DND-41 (cell line): ENCODE results near the gene SF3B6.

Experiments used
- ATAC-seq: fragments of 200-7000 bp; cut with Tn5 transposase; 3 replicates; pipeline ENCODE4 v1.9.1; 2021; ENCODE audit warnings: low read depth; ENCODE audit not compliant: insufficient read depth
- DNase-seq: peaks from one replicate; pipeline ENCODE4 v3.0.0-alpha.2; 2020
- H2AFZ ChIP-seq: 2 replicates; pipeline ENCODE4 v1.6.0; 2012; ENCODE audit warnings: low read depth, low read length
- H3K27ac ChIP-seq: 2 replicates; pipeline ENCODE4 v1.5.1; 2012; ENCODE audit warnings: low read length, inconsistent platforms
- H3K27me3 ChIP-seq: fragments of 200-600 bp; sonication (generic); 2 replicates; pipeline ENCODE4 v1.6.0; 2012; ENCODE audit warnings: low read length, mild to moderate bottlenecking, inconsistent platforms; ENCODE audit not compliant: insufficient read depth, poor library complexity
- H3K36me3 ChIP-seq: 2 replicates; pipeline ENCODE4 v1.5.1; 2012; ENCODE audit warnings: low read length, inconsistent platforms; ENCODE audit not compliant: insufficient read depth
- H3K4me1 ChIP-seq: 2 replicates; pipeline ENCODE4 v1.5.1; 2012; ENCODE audit warnings: mild to moderate bottlenecking, low read length; ENCODE audit not compliant: insufficient read depth
- H3K4me2 ChIP-seq: 2 replicates; pipeline ENCODE4 v1.6.0; 2012; ENCODE audit warnings: mild to moderate bottlenecking, moderate library complexity, low read length, inconsistent platforms; ENCODE audit not compliant: insufficient read depth
- H3K4me3 ChIP-seq, 2 experiments: fragments of 200-600 bp in 1 of 2; shearing (Covaris generic) in 1 of 2; 2 replicates each; pipeline ENCODE4 v1.5.1; 2012 to 2016; ENCODE audit warnings: inconsistent platforms in 2 of 2, low read length in 2 of 2, mild to moderate bottlenecking in 2 of 2, low read depth in 1 of 2, moderate library complexity in 1 of 2
- H3K79me2 ChIP-seq: 2 replicates; pipeline ENCODE4 v1.6.0; 2012; ENCODE audit warnings: low read length, inconsistent platforms; ENCODE audit not compliant: insufficient read depth
- H3K9ac ChIP-seq: 2 replicates; pipeline ENCODE4 v1.6.0; 2012; ENCODE audit warnings: low read depth, mild to moderate bottlenecking, inconsistent platforms, low read length, moderate library complexity
- H3K9me3 ChIP-seq: 2 replicates; pipeline ENCODE4 v1.5.1; 2012; ENCODE audit warnings: low read length, moderate library complexity, mild to moderate bottlenecking, inconsistent platforms; ENCODE audit not compliant: insufficient read depth, severe bottlenecking
- H4K20me1 ChIP-seq: 2 replicates; pipeline ENCODE4 v1.6.0; 2012; ENCODE audit warnings: low read length; ENCODE audit not compliant: insufficient read depth
- EZH2 ChIP-seq: IDR thresholded peaks from 3 replicates; pipeline ENCODE4 v1.6.1; 2012; ENCODE audit warnings: borderline replicate concordance, low read depth, mild to moderate bottlenecking, moderate library complexity, low read length, inconsistent platforms; ENCODE audit not compliant: severe bottlenecking
- TF ChIP-seq, protein P1 (sequence below): IDR thresholded peaks from 2 replicates; pipeline ENCODE4 v1.5.1; 2012; ENCODE audit warnings: borderline replicate concordance, low read length, moderate library complexity, mild to moderate bottlenecking; ENCODE audit not compliant: poor library complexity, severe bottlenecking; ENCODE audit errors: extremely low read depth

SF3B6 gene

GRCh38 chr2:24076849-24077534 is 866 bp upstream of the SF3B6 start:
- DNase-seq = peak; percentile 15
- TF ChIP-seq, protein P1, sequence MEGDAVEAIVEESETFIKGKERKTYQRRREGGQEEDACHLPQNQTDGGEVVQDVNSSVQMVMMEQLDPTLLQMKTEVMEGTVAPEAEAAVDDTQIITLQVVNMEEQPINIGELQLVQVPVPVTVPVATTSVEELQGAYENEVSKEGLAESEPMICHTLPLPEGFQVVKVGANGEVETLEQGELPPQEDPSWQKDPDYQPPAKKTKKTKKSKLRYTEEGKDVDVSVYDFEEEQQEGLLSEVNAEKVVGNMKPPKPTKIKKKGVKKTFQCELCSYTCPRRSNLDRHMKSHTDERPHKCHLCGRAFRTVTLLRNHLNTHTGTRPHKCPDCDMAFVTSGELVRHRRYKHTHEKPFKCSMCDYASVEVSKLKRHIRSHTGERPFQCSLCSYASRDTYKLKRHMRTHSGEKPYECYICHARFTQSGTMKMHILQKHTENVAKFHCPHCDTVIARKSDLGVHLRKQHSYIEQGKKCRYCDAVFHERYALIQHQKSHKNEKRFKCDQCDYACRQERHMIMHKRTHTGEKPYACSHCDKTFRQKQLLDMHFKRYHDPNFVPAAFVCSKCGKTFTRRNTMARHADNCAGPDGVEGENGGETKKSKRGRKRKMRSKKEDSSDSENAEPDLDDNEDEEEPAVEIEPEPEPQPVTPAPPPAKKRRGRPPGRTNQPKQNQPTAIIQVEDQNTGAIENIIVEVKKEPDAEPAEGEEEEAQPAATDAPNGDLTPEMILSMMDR = no peak
- TF ChIP-seq EZH2 = no peak
- H2AFZ ChIP-seq = peak overlapping the region; percentile 98

DNA sequence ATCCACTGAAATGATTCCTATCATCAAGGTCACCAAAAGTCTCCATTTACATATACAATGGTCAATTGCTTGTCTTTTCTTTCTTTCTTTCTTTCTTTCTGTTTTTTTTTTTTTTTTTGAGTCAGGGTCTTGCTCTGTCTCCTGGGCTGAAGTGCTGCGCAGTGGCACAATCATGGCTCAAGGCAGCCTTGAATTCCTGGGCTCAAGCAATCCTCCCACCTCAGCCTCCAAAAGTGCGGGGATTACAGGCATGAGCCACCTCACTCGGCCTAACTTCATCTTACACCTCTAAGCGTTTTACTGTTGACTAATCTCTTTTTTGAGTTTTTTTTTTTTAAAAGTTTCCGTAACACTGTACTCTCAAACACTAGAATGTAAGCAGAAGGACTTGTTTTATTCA is 867 bp downstream of the SF3B6 start:
- peaks cover 3% of the 10 kb centered on the region; the same call in 1 of the 2 replicates for H4K20me1 ChIP-seq
- peaks cover 31% of the 10 kb centered on the region for H3K36me3 ChIP-seq
- H3K27me3 ChIP-seq = no peaks in the 10 kb centered on the region
- peak overlapping the region; percentile 81 for H3K9ac ChIP-seq
- H3K4me2 ChIP-seq = peak overlapping the region; percentile 78
- no peak overlapping the region; the same call in 1 of the 2 replicates for H2AFZ ChIP-seq
- H3K9me3 ChIP-seq = no peaks in the 10 kb centered on the region
- peak overlapping the region; percentile 91 to 96 for H3K4me3 ChIP-seq
- H3K79me2 ChIP-seq = peaks cover 52% of the 10 kb centered on the region
- H3K27ac ChIP-seq = peak overlapping the region; percentile 94; the same call in 1 of the 2 replicates
- ATAC-seq (no peak), DNase-seq (no peak)
- no peak for TF ChIP-seq EZH2
- TF ChIP-seq, protein P1 = no peak
- peaks cover 41% of the 10 kb centered on the region for H3K4me1 ChIP-seq

More at GRCh38 chr2:24076849-24077534, 866 bp upstream of the SF3B6 start:
- peak overlapping the region; percentile 91 to 96; a peak in 3 of 4 replicates for H3K4me3 ChIP-seq
- no peak; the same call in 2 of the 3 replicates for ATAC-seq
- no peaks in the 10 kb centered on the region for H3K9me3 ChIP-seq
- peaks cover 3% of the 10 kb centered on the region; the same call in 1 of the 2 replicates for H4K20me1 ChIP-seq
- peaks cover 41% of the 10 kb centered on the region for H3K4me1 ChIP-seq
- no peaks in the 10 kb centered on the region for H3K27me3 ChIP-seq
- peaks cover 23% of the 10 kb centered on the region for H3K36me3 ChIP-seq
- peak overlapping the region; percentile 81 for H3K9ac ChIP-seq
- peaks cover 42% of the 10 kb centered on the region for H3K79me2 ChIP-seq
- H3K4me2 ChIP-seq = peak overlapping the region; percentile 78
- peak overlapping the region; percentile 94; the same call in 1 of the 2 replicates for H3K27ac ChIP-seq

DNA sequence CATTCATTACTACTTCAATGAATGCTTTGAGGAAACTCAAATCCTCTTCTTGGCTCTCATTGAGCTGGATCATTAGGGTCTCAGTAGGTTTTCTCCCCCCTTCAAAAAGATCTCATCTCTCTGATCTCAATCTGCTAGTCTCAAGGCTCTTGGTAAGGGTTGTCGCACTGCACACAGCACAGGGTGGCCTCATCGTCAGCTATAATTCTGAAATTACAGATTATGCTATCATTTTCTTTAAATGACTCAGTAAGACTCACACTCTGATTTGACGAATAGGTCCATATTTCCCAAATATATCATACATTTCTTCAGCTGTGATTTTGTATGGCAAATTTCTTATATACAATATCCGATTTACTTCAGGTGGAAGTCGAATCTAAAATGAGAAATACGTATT is 2.3 kb downstream of the SF3B6 start:
- no peak for DNase-seq
- H2AFZ ChIP-seq = no peak overlapping the region
- H3K4me1 ChIP-seq = peaks cover 41% of the 10 kb centered on the region
- no peaks in the 10 kb centered on the region for H3K9me3 ChIP-seq
- TF ChIP-seq, protein P1 = no peak
- no peak for TF ChIP-seq EZH2
- no peak overlapping the region for H3K9ac ChIP-seq
- peaks cover 56% of the 10 kb centered on the region for H3K79me2 ChIP-seq
- no peak overlapping the region for H3K4me2 ChIP-seq
- H4K20me1 ChIP-seq = peaks cover 6% of the 10 kb centered on the region; the same call in 1 of the 2 replicates
- H3K27ac ChIP-seq = no peak overlapping the region
- ATAC-seq = no peak
- no peaks in the 10 kb centered on the region for H3K27me3 ChIP-seq
- no peak overlapping the region for H3K4me3 ChIP-seq
- H3K36me3 ChIP-seq = peaks cover 42% of the 10 kb centered on the region
